Left ventricle myocardium superior (tissue), 1 donor: Measurements from ENCODE around the gene ABLIM2. TPM values are rescaled to one million over a fixed set of nuclear protein-coding genes. Genes with fewer than 3 reads are reported as not detected.

Source experiments
- ATAC-seq: fragments of 200-7000 bp; cut with Tn5 transposase; one replicate; pipeline ENCODE4 v1.9.1; 2020; ENCODE audit warnings: mild to moderate bottlenecking, moderate library complexity
- DNase-seq: peaks from one replicate; pipeline ENCODE4 v3.0.0-alpha.2; 2020
- intact Hi-C: fragments of 100-400 bp; cut with micrococcal nuclease; formaldehyde crosslinking; loops from one replicate; pipeline ENCODE4 v1.11.0; 2022
- total RNA-seq: library from RNA; stranded (reverse); fragmentation: NEBNext Ultra II Directional; extraction: Animal tissue kit (Norgen Biotek cat#: 25700); gene quantifications from one replicate; pipeline ENCODE4 v1.2.1, GENCODE V29; 2021
- donor health status: DM: no; HTN: yes; CAD: no; lungs with severe emphysema.

Gene ABLIM2
- total RNA-seq, 1 donor from 2014 or later = 28.3 TPM

DNA sequence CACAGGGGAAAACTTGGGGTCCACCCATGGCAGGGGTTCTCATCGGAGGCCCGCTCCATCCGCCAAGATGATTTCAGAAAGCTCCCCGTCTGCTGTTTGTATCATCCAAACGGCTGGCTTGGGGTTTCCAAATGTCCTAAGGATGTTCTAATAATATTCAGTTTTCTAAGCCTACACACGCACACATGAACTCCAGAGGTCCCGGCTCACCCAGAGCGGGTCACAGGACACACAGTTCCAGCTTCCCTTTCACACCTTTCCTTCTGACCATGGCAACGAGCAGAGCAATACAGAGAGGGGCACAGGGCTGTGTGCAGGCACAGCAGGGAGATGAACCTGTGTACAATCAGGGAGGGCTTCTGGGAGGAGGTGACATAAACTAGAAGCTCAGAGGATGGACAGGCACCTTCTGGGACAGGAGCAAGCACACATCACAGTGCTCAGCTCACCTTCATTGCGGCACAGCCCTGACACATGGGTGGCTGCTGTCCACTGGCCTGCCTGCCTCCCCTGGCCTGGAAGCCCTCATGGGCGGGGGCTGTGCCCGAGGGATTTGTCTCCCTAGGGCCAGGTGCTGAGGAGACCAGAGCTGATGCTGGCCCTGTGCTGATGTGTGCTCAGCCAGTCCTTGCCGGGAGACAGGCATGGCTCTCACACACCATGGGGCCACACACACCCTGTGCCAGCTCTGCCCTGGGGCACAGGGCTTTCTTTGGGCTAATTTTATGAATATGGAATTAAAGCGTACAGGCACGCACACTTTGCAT, 44.8 kb downstream of the ABLIM2 start:
- ATAC-seq (peak; percentile 55), DNase-seq (no peak)
- intact Hi-C loops = no loop called here

DNA sequence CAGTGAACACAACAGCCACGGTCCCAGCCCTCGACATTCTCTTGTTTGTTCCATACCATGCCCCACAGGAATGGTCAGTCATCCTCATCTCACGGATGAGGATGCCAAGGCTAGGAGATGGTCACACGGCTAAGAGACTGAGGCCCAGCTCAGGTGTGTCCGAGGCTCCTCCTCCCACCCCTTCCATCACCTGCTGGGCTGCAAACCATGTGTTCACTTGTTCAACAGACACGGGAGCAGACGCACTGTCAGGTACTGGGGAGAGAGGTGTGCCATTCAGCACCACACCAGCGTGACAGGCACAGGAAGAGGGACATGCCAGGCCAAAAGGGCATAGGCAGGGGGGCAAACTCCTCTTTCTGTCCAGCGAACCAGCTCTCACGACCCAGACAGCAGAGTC, 45.9 kb downstream of the ABLIM2 start:
- intact Hi-C loops = no loop called here
- no peak for DNase-seq
- ATAC-seq = no peak

DNA sequence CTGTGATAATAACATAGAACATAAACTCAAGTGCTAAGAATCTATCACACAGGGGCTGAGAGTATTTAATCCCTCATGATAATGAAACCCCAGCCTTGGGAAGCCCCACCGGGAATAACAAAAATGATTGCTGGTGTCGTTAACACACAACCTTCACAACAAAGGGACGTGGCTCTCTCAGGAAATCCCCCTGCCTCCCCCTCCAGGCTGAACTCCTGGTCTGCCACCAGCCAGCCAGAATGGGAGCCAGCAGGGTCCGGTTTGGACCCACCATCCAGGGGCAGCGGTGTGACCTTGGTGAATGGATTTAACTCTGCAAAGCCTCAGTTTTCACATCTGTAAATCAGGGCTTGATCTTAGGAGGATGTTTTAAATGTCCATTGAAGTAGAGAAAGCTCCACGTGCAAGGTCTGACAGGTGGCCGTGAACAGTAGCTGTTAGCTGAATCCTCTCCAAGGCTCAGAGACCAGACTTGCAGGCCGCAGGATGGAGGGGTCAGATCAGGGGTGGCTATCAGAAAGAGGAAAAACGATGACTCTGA, 46.5 kb downstream of the ABLIM2 start:
- no peak for ATAC-seq
- intact Hi-C loops = no loop called here

GRCh38 chr4:8110071-8110986, 48.3 kb downstream of the ABLIM2 start:
- intact Hi-C loops = no loop called here
- ATAC-seq = no peak
- DNase-seq = no peak

More for the DNA sequence above, 46.5 kb downstream of the ABLIM2 start:
- DNase-seq = no peak

GRCh38 chr4:8109406-8110065, 49.1 kb downstream of the ABLIM2 start:
- intact Hi-C loops = no loop called here
- ATAC-seq (no peak), DNase-seq (no peak)

DNA sequence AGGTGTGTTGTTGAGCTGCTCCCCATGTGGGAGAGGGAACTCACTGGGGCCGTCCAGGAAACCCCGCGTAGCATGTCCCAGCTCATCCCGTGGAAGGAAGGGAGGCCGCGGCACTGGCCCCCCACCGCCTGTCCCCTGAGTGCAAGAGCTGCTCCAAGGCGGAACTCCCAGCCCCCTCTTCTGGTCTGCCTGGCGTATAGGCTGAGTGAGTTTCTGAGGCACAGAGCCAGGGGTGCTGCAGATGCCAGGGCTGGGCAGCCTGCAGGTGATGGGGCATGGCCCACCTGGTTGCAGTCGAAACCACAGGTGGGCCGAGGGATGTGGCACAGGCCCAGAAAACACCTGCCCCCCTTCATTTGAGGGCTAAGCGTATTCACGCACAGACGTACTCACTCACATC, 49.6 kb downstream of the ABLIM2 start:
- ATAC-seq (no peak), DNase-seq (no peak)
- intact Hi-C loops = no loop called here

GRCh38 chr4:8108261-8108660, 50.4 kb downstream of the ABLIM2 start:
- ATAC-seq (no peak), DNase-seq (no peak)
- intact Hi-C loops = no loop called here

GRCh38 chr4:8107146-8107657, 51.4 kb downstream of the ABLIM2 start:
- DNase-seq = no peak
- no peak for ATAC-seq
- intact Hi-C loops = no loop called here

DNA sequence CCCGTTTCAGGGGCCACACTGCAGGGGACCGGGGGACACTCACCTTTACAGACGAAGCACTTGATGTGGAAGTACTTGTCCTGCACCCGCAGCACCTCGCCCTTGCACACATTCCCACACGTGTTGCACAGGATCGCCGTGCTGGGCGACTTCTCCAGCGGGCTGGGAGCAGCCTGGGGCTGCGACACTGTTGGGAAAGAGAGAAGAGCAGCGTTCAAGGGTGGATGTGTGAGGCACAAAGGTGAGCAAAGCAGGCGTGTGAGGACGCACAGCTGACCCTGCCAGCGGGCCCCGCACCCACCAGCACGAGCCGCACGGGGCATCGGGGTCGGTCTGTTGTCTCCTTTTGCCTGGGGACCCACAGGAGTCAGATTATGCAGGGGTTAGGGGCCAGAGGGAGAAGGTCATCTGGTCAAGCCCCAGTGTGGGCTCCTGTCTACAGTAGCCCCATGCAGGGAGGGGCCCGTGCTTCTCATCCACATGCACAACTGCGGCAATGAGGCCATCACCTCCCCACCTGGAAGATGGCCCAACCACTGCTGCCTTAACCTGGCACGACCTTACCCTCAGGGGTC, 52.1 kb downstream of the ABLIM2 start:
- intact Hi-C loops = no loop called here
- no peak for ATAC-seq
- DNase-seq = no peak

GRCh38 chr4:8105306-8106100, 53.1 kb downstream of the ABLIM2 start:
- DNase-seq (no peak), ATAC-seq (no peak)
- intact Hi-C loops = no loop called here

- no peak for DNase-seq
- no peak for ATAC-seq
- intact Hi-C loops = no loop called here
These were observed 53.9 kb downstream of the ABLIM2 start for GRCh38 chr4:8104491-8105305.

GRCh38 chr4:8103421-8104390, 54.9 kb downstream of the ABLIM2 start:
- intact Hi-C loops = no loop called here
- no peak for ATAC-seq
- DNase-seq = no peak

GRCh38 chr4:8102831-8103230, 55.8 kb downstream of the ABLIM2 start:
- intact Hi-C loops = no loop called here
- no peak for DNase-seq
- ATAC-seq = no peak

- no peak for ATAC-seq
- intact Hi-C loops = no loop called here
These were observed 56.6 kb downstream of the ABLIM2 start for GRCh38 chr4:8102076-8102355.

DNA sequence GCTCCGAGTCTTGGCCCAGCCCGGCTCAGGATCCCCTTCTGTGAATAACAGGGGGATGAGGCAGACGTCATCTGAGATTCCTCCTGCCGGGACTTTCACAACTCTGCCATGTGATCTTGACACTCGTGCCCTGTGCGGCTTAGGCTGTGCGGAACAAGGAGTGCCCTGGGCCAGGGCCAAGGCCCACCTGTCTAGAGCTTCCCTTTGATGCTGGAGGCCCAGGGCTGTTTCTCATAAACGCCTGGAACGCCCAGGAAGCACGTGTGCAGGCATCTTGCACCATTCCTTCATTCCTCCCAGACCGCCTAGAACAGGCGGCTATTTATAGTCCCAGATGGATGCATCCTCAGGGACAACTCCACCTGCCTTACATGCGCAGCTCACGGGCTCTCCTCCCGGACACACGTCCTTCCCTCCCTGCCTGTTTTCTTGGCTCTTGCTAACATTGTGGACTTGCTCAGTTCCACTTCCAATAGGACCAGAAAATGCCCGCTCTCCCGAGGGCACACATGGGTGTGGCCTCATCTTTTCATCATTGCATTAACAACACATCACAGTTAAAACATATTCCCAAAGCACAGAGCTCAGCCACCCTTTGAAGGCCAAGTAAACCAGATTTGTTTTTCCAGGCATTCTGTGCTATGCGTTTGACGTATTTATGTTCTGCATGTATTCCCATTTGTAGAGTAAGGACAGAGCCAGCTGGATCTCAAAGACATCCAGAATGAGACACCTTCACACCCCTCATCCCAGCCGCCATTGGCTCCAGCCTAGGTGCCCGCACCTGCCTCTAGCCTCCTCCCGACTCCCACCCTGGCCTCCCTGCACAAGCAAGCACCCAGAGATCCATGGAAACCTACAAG, 57.2 kb downstream of the ABLIM2 start:
- ATAC-seq (peak; percentile 78), DNase-seq (peak; percentile 57)
- intact Hi-C loops = no loop called here

More at GRCh38 chr4:8102076-8102355, 56.6 kb downstream of the ABLIM2 start:
- DNase-seq = no peak
